Adrenal gland (tissue), 19 donors: ENCODE measurements around the gene OR8G5. TPM values are rescaled to one million over a fixed set of nuclear protein-coding genes. Genes with fewer than 3 reads are reported as not detected.

Experiments
- DNase-seq, 7 donors: peaks; one replicate each; pipeline ENCODE4 v3.0.0-alpha.2; 2019 to 2020
- H3K27ac ChIP-seq, 5 donors: fragments of 200-600 bp; sonication (generic) in 4 of 5; 1 replicate in 3 of 5; 2 replicates in 2 of 5; pipeline versions ENCODE4 v1.5.1 to v1.8.0; 2016 to 2020; ENCODE audit warnings: mild to moderate bottlenecking in 1 of 5
- H3K27me3 ChIP-seq: fragments of 200-600 bp; 2 replicates; pipeline ENCODE4 v1.8.0; 2021
- H3K36me3 ChIP-seq, 2 donors: fragments of 200-600 bp; replicated peaks in 1 of 2; 1 replicate in 1 of 2; 2 replicates in 1 of 2; pipeline versions ENCODE4 v1.5.1 to v1.8.0; 2018 to 2022
- H3K4me1 ChIP-seq, 2 donors: fragments of 200-600 bp; replicated peaks in 1 of 2; 1 replicate in 1 of 2; 2 replicates in 1 of 2; pipeline versions ENCODE4 v1.5.1 to v1.8.0; 2018 to 2021
- H3K4me3 ChIP-seq, 4 donors: fragments of 200-600 bp; sonication (generic) in 3 of 4; one replicate each; pipeline ENCODE4 v1.5.1; 2016 to 2018
- H3K9me3 ChIP-seq, 3 donors: fragments of 200-600 bp; sonication (generic) in 1 of 3; replicated peaks in 1 of 3; 1 replicate in 2 of 3; 2 replicates in 1 of 3; pipeline versions ENCODE4 v1.5.1 to v1.8.0; 2016 to 2021
- CTCF ChIP-seq, 6 experiments: fragments of 450-650 bp in 4 of 6; fragments of 200-600 bp in 2 of 6; sonication (generic) in 1 of 6; IDR thresholded peaks; 1 replicate in 5 of 6; 2 replicates in 1 of 6; pipeline versions ENCODE4 v1.5.1 to v1.8.0; 2016 to 2021; ENCODE audit warnings: antibody characterized with exemption in 6 of 6, mild to moderate bottlenecking in 2 of 6, moderate library complexity in 1 of 6
- POLR2A ChIP-seq, 2 donors: fragments of 450-650 bp; IDR thresholded peaks; one replicate each; pipeline ENCODE4 v1.6.1; 2017; ENCODE audit warnings: antibody characterized with exemption in 2 of 2, mild to moderate bottlenecking in 2 of 2, moderate library complexity in 1 of 2
- WGBS, 4 donors: extraction: QIAGEN DNeasy Blood & Tissue Kit in 2 of 4; methylation state at CpG; one replicate each; pipeline versions ENCODE4 v1.1.5 to v1.1.7; 2013 to 2017; 5-methylcytosine and 5-hydroxymethylcytosine counted together
- intact Hi-C, 2 donors: fragments of 100-400 bp; cut with DNase I; formaldehyde crosslinking; loops; one replicate each; pipeline versions ENCODE4 v1.14.1 to v1.15.0; 2022 to 2023
- long read RNA-seq, 10 donors: library from polyadenylated mRNA in 3 of 10; unstranded in 2 of 10; stranded (forward) in 1 of 10; transcript quantifications; one replicate each; pipeline ENCODE4 v2.0.0 and lab custom pipeline, GENCODE V29; 2021 to 2026
- polyA plus RNA-seq, 3 donors: library from polyadenylated mRNA; stranded (reverse); fragments of 200-250 nt in 2 of 3; fragments of 350-450 nt in 1 of 3; fragmentation: Illumina TruSeq in 1 of 3; extraction: RNeasy Lipid Tissue Mini Kit (QIAGEN cat#74804) in 1 of 3; gene quantifications; one replicate each; pipeline ENCODE4 v1.2.3, GENCODE V29; 2013 to 2014
- total RNA-seq, 9 donors: library from RNA; depleted of rRNA in 4 of 9; stranded (reverse); fragments of >200 nt in 4 of 9; fragments of 120-200 nt in 1 of 9; fragmentation: NEBNext Ultra II Directional in 1 of 9; extraction: Animal tissue kit (Norgen Biotek cat#: 25700) in 1 of 9; gene quantifications; one replicate each; pipeline versions ENCODE4 v1.1.0 to v1.2.4, GENCODE V29; 2013 to 2023
- donor health status: healthy with polysubstance abuse.
- donor health status: Bipolar disorder and iron deficiency.
- donor health status: DM: yes; HTN: yes; CAD: no.
- donor health status: DM: no; HTN: no; CAD: no.
- donor health status: DM: no; HTN: no; CAD: no.
- donor health status: DM: yes; HTN: yes; CAD: no.

OR8G5 gene, protein sequence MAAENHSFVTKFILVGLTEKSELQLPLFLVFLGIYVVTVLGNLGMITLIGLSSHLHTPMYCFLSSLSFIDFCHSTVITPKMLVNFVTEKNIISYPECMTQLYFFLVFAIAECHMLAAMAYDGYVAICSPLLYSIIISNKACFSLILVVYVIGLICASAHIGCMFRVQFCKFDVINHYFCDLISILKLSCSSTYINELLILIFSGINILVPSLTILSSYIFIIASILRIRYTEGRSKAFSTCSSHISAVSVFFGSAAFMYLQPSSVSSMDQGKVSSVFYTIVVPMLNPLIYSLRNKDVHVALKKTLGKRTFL
- total RNA-seq (not detected), polyA plus RNA-seq (not detected)
- long read RNA-seq, donor 1: 0 reads
- long read RNA-seq, donor 2: 0 reads
- long read RNA-seq, donor 3: 0 reads
- long read RNA-seq, donor 4: 0 reads
- long read RNA-seq, donor 5: 0 reads
- long read RNA-seq, donor 6: 0 reads
- long read RNA-seq, donor 7: 0 reads
- long read RNA-seq, donor 8: 0 reads
- long read RNA-seq, donor 9: 0 reads
- long read RNA-seq, donor 10: 0 reads

GRCh38 chr11:124256076-124256475, at the start of gene OR8G5:
Gene OR8G5, plus strand, starts transcription at chr11:124256376. Its CDS starts 8,556 bp downstream, at chr11:124264932.
- Histone ChIP-seq H3K36me3 (no peaks in the 10 kb centered on the region), H3K27ac (no peak within 1 kb of the TSS), H3K27me3 (no peaks in the 10 kb centered on the region), H3K4me1 (no peaks in the 10 kb centered on the region), H3K9me3 (no peaks in the 10 kb centered on the region), H3K4me3 (no peak within 1 kb of the TSS)
- intact Hi-C loops: no loop called here
- DNase-seq: no peak
- 51 to 86% (median 66%) methylated on average over 4 of the region's 4 CpGs for WGBS, 4 donors
- no peak for TF ChIP-seq POLR2A (IDR thresholded peaks at IDR 0.05)
- TF ChIP-seq CTCF (IDR thresholded peaks at IDR 0.05): no peak

DNA sequence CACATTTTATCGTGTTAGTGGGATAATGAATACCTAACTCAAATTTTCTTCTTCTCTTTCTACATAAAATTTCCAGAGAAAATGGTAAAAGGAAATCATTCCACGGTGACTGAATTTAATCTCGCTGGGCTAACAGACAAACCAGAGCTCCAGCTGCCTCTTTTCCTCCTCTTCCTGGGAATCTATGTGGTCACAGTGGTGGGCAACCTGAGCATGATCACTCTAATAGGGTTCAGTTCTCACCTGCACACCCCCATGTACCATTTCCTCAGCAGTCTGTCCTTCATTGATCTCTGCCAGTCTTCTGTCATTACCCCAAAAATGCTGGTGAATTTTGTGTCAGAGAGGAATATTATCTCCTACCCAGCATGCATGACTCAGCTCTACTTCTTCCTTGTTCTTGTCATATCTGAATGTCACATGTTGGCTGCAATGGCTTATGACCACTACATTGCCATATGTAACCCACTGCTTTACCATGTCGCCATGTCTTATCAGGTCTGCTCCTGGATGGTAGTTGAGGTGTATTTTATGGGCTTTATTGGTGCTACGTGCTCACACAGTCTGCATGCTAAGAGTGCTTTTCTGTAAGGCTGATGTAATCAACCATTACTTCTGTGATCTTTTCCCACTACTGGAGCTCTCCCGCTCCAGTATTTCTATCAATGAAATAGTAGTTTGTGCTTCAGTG, 48.9 kb upstream of the OR8G5 start:
- H3K4me3 ChIP-seq: no peak overlapping the region
- H3K9me3 ChIP-seq: no peaks in the 10 kb centered on the region
- no peaks in the 10 kb centered on the region for H3K27me3 ChIP-seq
- 66 to 81% (median 75%) methylated on average over 6 of the region's 6 CpGs for WGBS, 4 donors
- intact Hi-C loops: no loop called here
- no peaks in the 10 kb centered on the region for H3K36me3 ChIP-seq
- no peaks in the 10 kb centered on the region for H3K4me1 ChIP-seq
- H3K27ac ChIP-seq: no peak overlapping the region
- TF ChIP-seq POLR2A (IDR thresholded peaks at IDR 0.05) (no peak), CTCF (IDR thresholded peaks at IDR 0.05) (no peak)
- no peak for DNase-seq

DNA sequence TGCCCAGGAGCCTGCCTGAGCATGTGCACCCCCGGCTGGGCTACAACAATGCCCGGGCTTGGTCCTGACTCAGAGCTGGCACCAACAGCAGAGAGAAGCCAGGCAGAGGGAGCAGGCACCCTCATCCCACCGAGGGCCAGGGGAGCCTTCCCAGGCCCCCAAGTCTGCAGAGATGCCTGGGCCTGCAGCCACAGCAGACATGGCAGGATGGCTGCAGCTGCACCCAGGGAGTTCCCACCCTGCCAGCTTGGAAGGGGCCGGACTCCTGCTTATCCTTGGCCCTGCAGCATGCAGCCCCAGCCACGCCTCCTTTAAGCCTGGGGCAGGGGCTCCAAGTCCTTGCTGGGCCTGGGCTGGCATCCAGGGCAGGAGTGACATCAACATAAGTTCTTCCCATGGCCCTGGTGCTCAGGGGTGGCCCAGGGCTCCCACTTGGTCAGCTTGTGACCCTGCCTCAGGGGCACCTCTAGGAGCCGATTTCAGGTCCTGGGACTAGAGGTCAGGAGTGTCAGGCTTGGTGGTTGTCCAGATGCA, 46.3 kb upstream of the OR8G5 start:
- H3K4me3 ChIP-seq: no peak overlapping the region
- no peak overlapping the region for H3K27ac ChIP-seq
- H3K27me3 ChIP-seq: no peaks in the 10 kb centered on the region
- no peak for DNase-seq
- H3K9me3 ChIP-seq: no peaks in the 10 kb centered on the region
- WGBS, 4 donors: 81 to 93% (median 90%) methylated on average over 3 to 6 of the region's 6 CpGs; no CpG with 5 or more reads in 1 of the 4 donors
- intact Hi-C loops: no loop called here
- no peaks in the 10 kb centered on the region for H3K4me1 ChIP-seq
- no peaks in the 10 kb centered on the region for H3K36me3 ChIP-seq
- TF ChIP-seq POLR2A (IDR thresholded peaks at IDR 0.05) (no peak), CTCF (IDR thresholded peaks at IDR 0.05) (no peak)

DNA sequence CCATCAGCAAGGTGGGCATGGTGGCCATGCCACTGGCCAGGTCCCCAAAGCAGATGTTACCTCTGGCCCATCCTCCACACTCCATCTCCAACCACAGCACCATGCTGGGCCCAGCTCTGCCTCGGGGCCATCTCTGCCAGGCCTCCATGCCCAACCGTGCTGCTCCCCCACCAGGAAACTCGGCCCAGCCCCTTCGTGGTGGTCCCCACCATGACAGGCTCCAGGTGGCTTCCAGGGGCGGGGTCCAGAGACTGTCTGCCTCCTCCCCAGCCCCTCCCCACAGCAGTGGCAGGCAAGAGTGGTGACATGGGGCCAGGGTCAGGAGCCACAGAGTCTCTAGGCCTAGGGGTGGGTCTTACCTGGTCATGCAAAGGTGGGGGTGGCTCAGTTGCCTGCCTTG, 45.8 kb upstream of the OR8G5 start:
- H3K27me3 ChIP-seq: no peaks in the 10 kb centered on the region
- H3K36me3 ChIP-seq: no peaks in the 10 kb centered on the region
- H3K9me3 ChIP-seq: no peaks in the 10 kb centered on the region
- 33 to 88% (median 74%) methylated on average over 1 to 5 of the region's 5 CpGs; no CpG with 5 or more reads in 1 of the 4 donors for WGBS, 4 donors
- no peak overlapping the region for H3K27ac ChIP-seq
- no peaks in the 10 kb centered on the region for H3K4me1 ChIP-seq
- intact Hi-C loops: no loop called here
- DNase-seq: no peak
- no peak for TF ChIP-seq CTCF (IDR thresholded peaks at IDR 0.05)
- TF ChIP-seq POLR2A (IDR thresholded peaks at IDR 0.05): no peak
- no peak overlapping the region for H3K4me3 ChIP-seq
